Subcutaneous adipose tissue (tissue), 4 donors: ENCODE measurements around the gene JKAMP. TPM values are rescaled to one million over a fixed set of nuclear protein-coding genes. Genes with fewer than 3 reads are reported as not detected.

ENCODE experiments used
- total RNA-seq, 4 donors: library from RNA; depleted of rRNA; stranded (reverse); fragments of >200 nt; gene quantifications; one replicate each; pipeline ENCODE4 v1.1.0, GENCODE V29; 2016
- TF ChIP-seq, protein P1 (sequence below): fragments of 450-650 bp; IDR thresholded peaks from one replicate; pipeline ENCODE4 v1.5.1; 2016; ENCODE audit warnings: low read depth, mild to moderate bottlenecking, control low read depth, antibody characterized with exemption, moderate library complexity

The JKAMP gene
- total RNA-seq, 4 donors from 2014 or later = 30.1 to 90.6 (median 66.8) TPM

DNA sequence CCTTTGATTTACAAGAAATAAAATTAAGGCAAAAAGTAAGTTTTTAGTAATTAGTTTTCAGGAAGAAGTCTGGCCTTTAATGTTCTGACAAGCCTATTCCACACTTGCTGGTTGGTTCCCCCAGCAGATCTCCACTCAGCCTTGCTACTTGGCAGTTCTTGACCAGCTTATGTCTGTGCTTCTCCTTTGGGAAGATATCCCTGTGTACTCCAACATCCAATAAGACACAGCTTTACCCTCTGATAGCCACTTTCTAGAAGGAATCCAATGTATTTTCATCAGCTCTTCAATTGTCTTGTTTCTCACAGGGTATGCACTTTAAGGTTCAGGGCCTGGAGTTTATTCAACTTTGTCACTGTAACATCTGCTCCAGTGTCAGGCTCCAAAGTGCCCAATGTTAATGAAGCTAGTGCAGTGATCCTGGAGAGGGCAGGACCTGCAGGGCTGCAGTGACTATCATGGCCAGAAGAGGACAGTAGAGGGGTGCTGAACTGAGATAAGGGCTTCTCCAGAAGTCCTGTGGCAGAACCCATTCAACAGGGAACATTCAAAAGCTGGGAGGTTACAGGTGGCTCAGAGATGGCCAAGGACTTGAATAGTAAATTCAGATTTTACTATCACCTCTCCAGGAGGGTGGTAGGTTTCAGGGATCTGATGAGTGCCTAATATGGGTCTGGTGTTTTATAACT, 22.9 kb downstream of the JKAMP start:
- TF ChIP-seq, protein P1, sequence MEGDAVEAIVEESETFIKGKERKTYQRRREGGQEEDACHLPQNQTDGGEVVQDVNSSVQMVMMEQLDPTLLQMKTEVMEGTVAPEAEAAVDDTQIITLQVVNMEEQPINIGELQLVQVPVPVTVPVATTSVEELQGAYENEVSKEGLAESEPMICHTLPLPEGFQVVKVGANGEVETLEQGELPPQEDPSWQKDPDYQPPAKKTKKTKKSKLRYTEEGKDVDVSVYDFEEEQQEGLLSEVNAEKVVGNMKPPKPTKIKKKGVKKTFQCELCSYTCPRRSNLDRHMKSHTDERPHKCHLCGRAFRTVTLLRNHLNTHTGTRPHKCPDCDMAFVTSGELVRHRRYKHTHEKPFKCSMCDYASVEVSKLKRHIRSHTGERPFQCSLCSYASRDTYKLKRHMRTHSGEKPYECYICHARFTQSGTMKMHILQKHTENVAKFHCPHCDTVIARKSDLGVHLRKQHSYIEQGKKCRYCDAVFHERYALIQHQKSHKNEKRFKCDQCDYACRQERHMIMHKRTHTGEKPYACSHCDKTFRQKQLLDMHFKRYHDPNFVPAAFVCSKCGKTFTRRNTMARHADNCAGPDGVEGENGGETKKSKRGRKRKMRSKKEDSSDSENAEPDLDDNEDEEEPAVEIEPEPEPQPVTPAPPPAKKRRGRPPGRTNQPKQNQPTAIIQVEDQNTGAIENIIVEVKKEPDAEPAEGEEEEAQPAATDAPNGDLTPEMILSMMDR = no peak

DNA sequence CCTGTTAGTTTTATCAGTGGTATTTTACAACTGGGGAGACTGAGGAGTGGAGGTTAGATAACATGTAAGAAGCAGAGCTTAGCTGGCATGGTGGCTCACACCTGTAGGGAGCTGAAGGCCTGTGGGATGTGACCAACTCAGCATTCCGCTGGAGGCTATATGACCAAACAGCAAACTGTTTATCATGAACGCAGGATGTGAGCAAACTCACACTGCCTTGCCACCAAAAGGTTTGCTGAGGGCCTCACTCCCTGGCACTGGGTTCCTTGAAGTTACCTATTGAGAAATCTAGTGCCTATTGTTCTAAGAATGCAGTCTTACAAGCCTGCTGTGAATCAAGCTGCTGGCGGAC, 23.4 kb downstream of the JKAMP start:
- TF ChIP-seq, protein P1 = no peak

DNA sequence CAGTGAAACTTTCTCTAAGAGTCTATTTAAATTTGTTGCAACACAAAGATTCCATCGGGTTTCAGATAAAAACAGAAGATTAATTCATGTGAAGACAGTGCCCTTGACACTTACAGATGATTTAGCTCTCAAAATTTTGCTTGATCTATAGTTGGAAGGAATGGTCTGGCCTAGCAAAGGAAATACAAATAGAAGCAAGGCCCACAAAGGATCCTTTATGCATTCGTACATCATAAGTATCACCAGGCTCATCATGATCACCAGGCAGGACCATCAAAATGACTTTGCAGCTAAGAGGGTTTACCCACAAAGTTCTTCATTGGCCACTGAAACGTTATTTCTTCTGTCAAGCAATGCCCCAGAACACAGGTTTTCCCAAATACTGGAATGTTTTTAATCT, 24.8 kb downstream of the JKAMP start:
- TF ChIP-seq, protein P1 = no peak

DNA sequence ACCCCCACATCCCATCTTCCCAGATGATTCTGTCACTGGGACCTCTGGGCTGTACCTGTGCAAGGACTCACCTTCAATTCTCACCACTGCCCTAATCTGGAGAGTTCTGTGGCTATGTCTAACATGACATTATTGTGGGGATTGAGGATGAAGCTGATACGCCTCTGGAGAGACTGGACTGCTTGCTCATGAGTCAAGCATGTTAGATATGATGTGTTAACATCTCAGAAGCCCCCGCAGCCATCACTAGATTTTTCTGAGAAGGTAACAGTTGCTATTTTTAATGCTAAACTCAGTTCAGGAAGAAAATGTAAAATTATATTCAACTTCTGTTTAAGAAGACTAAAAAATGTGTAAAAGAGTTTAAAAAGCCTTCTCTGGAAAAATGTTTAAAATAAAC, 25.7 kb downstream of the JKAMP start:
- TF ChIP-seq, protein P1 = no peak

DNA sequence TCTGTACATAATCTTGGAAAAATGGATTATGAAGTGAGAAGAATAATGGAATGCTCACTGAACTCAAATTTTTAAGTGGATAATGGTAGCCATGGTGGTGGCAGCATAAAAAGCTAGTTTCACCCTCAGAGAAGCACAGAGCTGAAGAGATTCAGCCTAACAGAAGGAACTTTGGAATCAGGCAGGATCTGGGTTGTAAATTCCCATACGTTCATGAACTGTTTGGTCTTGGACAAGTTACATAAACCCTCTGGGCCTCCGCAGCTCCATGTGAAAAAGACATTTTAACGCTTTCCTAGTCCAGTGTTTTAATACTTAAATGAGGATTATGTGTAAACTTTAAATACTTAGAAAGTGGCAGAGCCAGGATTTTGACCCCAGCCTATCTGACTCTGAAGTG, 26.6 kb downstream of the JKAMP start:
- TF ChIP-seq, protein P1 = no peak

DNA sequence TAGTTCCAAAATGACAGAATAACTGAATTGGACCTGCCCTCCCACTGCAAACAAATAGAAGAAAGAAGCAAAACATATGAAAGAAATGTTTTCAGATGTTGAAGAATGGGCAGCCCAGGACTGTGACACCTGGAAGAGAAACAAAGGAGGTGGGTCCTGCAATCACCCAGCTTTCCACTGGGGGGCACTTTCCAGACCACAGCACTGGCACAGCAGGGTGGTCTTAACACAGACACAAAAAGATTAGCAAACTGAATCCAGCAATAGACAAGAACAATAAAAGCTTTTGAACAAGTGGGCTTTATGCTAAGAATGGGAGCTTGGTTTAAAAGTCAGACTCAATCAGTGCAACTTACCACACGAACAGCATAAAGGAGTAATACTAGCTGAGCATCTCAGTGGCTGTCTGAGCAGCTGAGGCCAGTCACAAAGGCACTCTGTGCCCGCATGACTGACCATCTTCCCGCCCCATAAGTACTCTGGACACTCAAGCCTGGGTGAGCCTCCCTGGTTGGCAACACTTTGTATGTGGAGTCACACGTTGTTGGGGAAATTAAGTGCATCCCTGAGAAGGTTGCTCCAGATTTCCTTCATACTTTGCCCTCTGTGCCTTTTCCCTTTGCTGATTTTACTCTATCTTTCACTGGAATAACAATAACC, 27.7 kb downstream of the JKAMP start:
- TF ChIP-seq, protein P1 = no peak

DNA sequence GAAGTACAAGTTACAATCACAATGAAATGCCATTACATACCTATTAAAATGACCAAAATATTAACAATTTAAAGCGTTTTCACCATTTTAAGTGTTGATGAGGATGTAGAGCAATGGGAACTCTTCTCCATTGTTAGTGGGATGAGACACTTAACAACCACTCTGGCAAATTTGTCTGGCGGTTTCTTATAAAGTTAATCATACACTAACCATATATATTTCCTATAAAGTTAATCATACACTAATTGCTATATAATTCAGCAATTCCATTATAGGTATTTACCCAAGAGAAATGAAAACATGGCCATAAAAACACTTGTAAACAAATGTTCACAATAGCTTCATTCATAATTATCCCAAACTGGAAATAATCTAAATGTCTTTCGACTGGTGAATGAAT, 35.9 kb downstream of the JKAMP start:
- TF ChIP-seq, protein P1 = no peak
